Upper lobe of right lung (tissue), 1 donor: Measurements from ENCODE around the gene TMPRSS13. TPM values are rescaled to one million over a fixed set of nuclear protein-coding genes. Genes with fewer than 3 reads are reported as not detected.
"Not testable (repeated sequence)": the region's sequence is repeated elsewhere in the genome, so short reads cannot be mapped to it uniquely, and the experiment has no call there.

ENCODE experiments used
- ATAC-seq: fragments of 200-7000 bp; cut with Tn5 transposase; one replicate; pipeline ENCODE4 v1.9.1; 2020; ENCODE audit warnings: mild to moderate bottlenecking, moderate library complexity
- DNase-seq: peaks from one replicate; pipeline ENCODE4 v3.0.0-alpha.2; 2020
- H3K27ac ChIP-seq: fragments of 200-600 bp; one replicate; pipeline ENCODE4 v1.8.0; 2022
- H3K27me3 ChIP-seq: fragments of 200-600 bp; one replicate; pipeline ENCODE4 v1.8.0; 2022; ENCODE audit warnings: mild to moderate bottlenecking
- H3K36me3 ChIP-seq: fragments of 200-600 bp; one replicate; pipeline ENCODE4 v1.8.0; 2022
- H3K4me1 ChIP-seq: fragments of 200-600 bp; one replicate; pipeline ENCODE4 v1.8.0; 2022
- H3K4me3 ChIP-seq: fragments of 200-600 bp; one replicate; pipeline ENCODE4 v1.8.0; 2022; ENCODE audit warnings: mild to moderate bottlenecking
- H3K9me3 ChIP-seq: fragments of 200-600 bp; one replicate; pipeline ENCODE4 v1.8.0; 2022
- intact Hi-C: fragments of 100-400 bp; cut with DNase I; formaldehyde crosslinking; loops from one replicate; pipeline ENCODE4 v1.11.0; 2022
- total RNA-seq: library from RNA; stranded (reverse); fragmentation: NEBNext Ultra II Directional; extraction: Animal tissue kit (Norgen Biotek cat#: 25700); gene quantifications from one replicate; pipeline ENCODE4 v1.2.1, GENCODE V29; 2021
- TF ChIP-seq, protein P1 (sequence below): fragments of 200-600 bp; IDR thresholded peaks from one replicate; pipeline ENCODE4 v1.8.0; 2022; ENCODE audit warnings: antibody characterized with exemption
- donor health status: DM: no; HTN: yes; CAD: no; lungs with severe emphysema.

Gene TMPRSS13
- total RNA-seq, 1 donor from 2014 or later = 9.9 TPM

DNA sequence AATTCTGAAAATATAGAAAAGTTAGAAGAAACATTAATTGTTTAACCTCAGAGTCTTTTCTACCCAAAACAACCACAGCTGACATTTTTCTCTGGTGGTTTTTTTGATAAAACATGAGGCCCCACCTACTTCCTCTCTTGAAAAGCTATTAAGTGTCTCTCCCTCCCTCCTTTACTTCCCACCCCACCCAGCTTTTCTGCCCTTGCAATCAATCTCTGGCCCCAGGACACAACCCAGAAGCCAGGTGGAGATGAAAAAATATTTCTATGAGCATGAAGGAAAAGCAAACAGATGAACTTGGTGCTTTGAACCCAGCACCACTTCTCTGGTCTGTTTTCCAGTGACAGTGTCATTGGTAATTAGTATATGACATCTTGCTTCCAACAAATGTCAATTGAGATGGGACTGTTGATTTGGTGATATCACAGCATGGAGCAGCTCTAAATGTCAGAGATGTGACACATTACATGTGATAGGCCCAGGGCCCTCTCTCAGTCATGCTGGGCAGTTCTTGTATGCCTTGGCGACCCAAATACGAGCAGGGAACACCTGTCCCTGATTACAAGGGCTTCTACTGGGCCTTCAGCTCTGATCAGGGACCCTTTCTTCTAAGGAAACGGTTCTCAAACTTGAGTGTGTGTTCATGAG lies 23.9 kb upstream of the TMPRSS13 start:
- intact Hi-C loops = no loop called here

GRCh38 chr11:117950993-117951961 lies 22.1 kb upstream of the TMPRSS13 start:
- ATAC-seq (no peak), DNase-seq (no peak)
- H3K27ac ChIP-seq = no peak overlapping the region
- H3K27me3 ChIP-seq = no peaks in the 10 kb centered on the region
- H3K4me1 ChIP-seq = peaks cover 25% of the 10 kb centered on the region
- H3K9me3 ChIP-seq = no peaks in the 10 kb centered on the region
- intact Hi-C loops = no loop called here
- no peaks in the 10 kb centered on the region for H3K36me3 ChIP-seq
- TF ChIP-seq, protein P1, sequence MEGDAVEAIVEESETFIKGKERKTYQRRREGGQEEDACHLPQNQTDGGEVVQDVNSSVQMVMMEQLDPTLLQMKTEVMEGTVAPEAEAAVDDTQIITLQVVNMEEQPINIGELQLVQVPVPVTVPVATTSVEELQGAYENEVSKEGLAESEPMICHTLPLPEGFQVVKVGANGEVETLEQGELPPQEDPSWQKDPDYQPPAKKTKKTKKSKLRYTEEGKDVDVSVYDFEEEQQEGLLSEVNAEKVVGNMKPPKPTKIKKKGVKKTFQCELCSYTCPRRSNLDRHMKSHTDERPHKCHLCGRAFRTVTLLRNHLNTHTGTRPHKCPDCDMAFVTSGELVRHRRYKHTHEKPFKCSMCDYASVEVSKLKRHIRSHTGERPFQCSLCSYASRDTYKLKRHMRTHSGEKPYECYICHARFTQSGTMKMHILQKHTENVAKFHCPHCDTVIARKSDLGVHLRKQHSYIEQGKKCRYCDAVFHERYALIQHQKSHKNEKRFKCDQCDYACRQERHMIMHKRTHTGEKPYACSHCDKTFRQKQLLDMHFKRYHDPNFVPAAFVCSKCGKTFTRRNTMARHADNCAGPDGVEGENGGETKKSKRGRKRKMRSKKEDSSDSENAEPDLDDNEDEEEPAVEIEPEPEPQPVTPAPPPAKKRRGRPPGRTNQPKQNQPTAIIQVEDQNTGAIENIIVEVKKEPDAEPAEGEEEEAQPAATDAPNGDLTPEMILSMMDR = no peak
- H3K4me3 ChIP-seq = no peak overlapping the region

More for the DNA sequence above, 23.9 kb upstream of the TMPRSS13 start:
- Histone ChIP-seq H3K4me3 (no peak overlapping the region), H3K27me3 (no peaks in the 10 kb centered on the region), H3K9me3 (no peaks in the 10 kb centered on the region), H3K36me3 (no peaks in the 10 kb centered on the region), H3K4me1 (peaks cover 25% of the 10 kb centered on the region), H3K27ac (no peak overlapping the region)
- peak; percentile 50 for ATAC-seq
- DNase-seq = no peak
- TF ChIP-seq, protein P1 = no peak

- DNase-seq = no peak
- intact Hi-C loops = no loop called here
- no peak for ATAC-seq
- TF ChIP-seq, protein P1 = peak; percentile 28
- H3K27ac ChIP-seq = peak overlapping the region; percentile 27
- H3K27me3 ChIP-seq = no peaks in the 10 kb centered on the region
- no peaks in the 10 kb centered on the region for H3K36me3 ChIP-seq
- no peaks in the 10 kb centered on the region for H3K9me3 ChIP-seq
- no peak overlapping the region for H3K4me3 ChIP-seq
- H3K4me1 ChIP-seq = peaks cover 25% of the 10 kb centered on the region
Observed at GRCh38 chr11:117950301-117950700, 21.1 kb upstream of the TMPRSS13 start.

GRCh38 chr11:117949062-117949461 lies 19.9 kb upstream of the TMPRSS13 start:
- TF ChIP-seq, protein P1 = no peak
- peaks cover 25% of the 10 kb centered on the region for H3K4me1 ChIP-seq
- no peak for DNase-seq
- ATAC-seq = no peak
- H3K36me3 ChIP-seq = no peaks in the 10 kb centered on the region
- H3K27me3 ChIP-seq = no peaks in the 10 kb centered on the region
- H3K4me3 ChIP-seq = no peak overlapping the region
- no peaks in the 10 kb centered on the region for H3K9me3 ChIP-seq
- intact Hi-C loops = loop anchor here (5.0 to 10.0 kb wide), 2 partner anchors 106 to 107 kb away; no protein-coding TSS in a partner anchor
- H3K27ac ChIP-seq = no peak overlapping the region

- H3K27ac ChIP-seq, H3K4me3 ChIP-seq, H3K27me3 ChIP-seq, ATAC-seq, H3K36me3 ChIP-seq, DNase-seq, H3K9me3 ChIP-seq: not testable (repeated sequence)
- H3K4me1 ChIP-seq = peaks cover 25% of the 10 kb centered on the region
- intact Hi-C loops = loop anchor here (5.0 to 10.0 kb wide), 2 partner anchors 106 kb away; no protein-coding TSS in a partner anchor
Observed at GRCh38 chr11:117948466-117948865, 19.3 kb upstream of the TMPRSS13 start.

DNA sequence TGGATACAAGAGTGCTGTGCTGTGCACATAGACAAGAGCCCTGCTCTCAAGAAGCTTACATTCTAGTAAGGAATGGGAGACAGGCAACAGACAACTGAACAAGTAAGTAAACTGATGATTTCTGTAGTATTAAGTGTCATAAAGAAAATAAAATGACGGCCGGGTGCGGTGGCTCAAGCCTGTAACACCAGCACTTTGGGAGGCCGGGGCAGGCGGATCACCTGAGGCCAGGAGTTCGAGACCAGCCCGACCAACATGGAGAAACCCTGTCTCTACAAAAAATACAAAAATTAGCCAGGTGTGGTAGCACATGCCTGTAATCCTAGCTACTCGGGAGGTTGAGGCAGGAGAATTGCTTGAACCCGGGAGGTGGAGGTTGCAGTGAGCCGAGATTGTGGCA lies 18.5 kb upstream of the TMPRSS13 start:
- not testable (repeated sequence) for H3K27ac ChIP-seq, H3K9me3 ChIP-seq, H3K4me3 ChIP-seq, DNase-seq, ATAC-seq, H3K36me3 ChIP-seq, H3K27me3 ChIP-seq
- intact Hi-C loops = loop anchor here (5.0 to 10.0 kb wide), 2 partner anchors 105 to 107 kb away; no protein-coding TSS in a partner anchor
- H3K4me1 ChIP-seq = peaks cover 19% of the 10 kb centered on the region
